ENCODE data around the gene DST.

Gene DST

DNA sequence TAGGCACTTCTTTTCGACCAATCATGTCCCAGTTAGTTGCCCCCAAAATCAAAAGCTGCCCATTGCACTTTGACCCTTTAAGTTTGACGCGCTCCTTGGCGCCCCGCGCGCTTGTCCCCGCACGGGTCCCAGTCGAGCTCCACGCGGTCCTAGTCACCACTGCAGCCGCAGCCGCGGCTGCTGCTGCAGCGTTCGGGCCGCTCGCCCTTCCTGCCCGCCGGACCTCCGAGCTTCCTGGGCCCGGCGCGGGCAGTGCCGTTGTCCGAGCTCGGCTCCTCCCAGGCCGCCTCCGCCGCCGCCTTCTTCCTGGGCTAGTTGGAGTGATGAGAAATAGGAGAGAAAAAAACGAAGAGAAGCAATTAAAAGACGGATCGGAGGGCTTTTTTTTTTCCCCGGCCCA is 209.6 kb downstream of the DST start:
- Histone ChIP-seq H3K9me3 (ENCODE audit: insufficient read depth, low read length) (no peaks in the 10 kb centered on the region), H3K36me3 (ENCODE audit: insufficient read depth, insufficient read length, low read length) (no peaks in the 10 kb centered on the region), H3K4me1 (ENCODE audit: insufficient read depth, insufficient read length) (no peaks in the 10 kb centered on the region), H3K4me3 (ENCODE audit: insufficient read length, low read depth) (no peak overlapping the region), H3K27me3 (ENCODE audit: insufficient read depth, insufficient read length) (no peaks in the 10 kb centered on the region), H3K9ac (ENCODE audit: insufficient read length, low read depth) (no peak overlapping the region)
- no peak for DNase-seq (ENCODE audit: low read depth, low spot score)
- TF ChIP-seq YY1 (IDR thresholded peaks at IDR 0.05; ENCODE audit: insufficient read depth, insufficient read length) (no peak), SUZ12 (IDR thresholded peaks at IDR 0.05; ENCODE audit: extremely low read depth, insufficient read depth, insufficient read length) (no peak), ZNF274 (IDR thresholded peaks at IDR 0.05; ENCODE audit: low read depth, low read length) (no peak)

DNA sequence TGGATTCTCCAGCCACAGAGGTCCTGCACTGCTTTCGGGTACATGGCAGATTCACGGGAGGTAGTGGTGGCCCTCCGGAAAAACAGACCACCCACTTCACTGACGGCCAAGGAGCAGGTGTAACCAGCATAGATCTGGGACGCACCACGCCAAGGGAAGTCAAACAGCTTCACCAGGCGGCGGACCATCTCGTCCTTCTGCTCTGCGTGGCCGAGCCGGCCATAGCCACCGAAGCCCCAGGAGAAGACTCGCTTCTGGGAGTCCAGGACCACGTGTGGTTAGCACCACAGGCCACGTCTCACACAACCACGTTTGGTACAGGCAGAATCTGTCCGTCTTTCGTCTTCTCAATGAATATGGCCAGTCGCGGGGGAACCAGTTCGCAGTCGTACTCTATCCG is 210.5 kb downstream of the DST start:
- TF ChIP-seq SUZ12 (IDR thresholded peaks at IDR 0.05; ENCODE audit: extremely low read depth, insufficient read depth, insufficient read length) (no peak), ZNF274 (IDR thresholded peaks at IDR 0.05; ENCODE audit: low read depth, low read length) (no peak), YY1 (IDR thresholded peaks at IDR 0.05; ENCODE audit: insufficient read depth, insufficient read length) (no peak)
- Histone ChIP-seq H3K4me3 (ENCODE audit: insufficient read length, low read depth) (no peak overlapping the region), H3K27me3 (ENCODE audit: insufficient read depth, insufficient read length) (no peaks in the 10 kb centered on the region), H3K36me3 (ENCODE audit: insufficient read depth, insufficient read length, low read length) (no peaks in the 10 kb centered on the region), H3K9me3 (ENCODE audit: insufficient read depth, low read length) (no peaks in the 10 kb centered on the region), H3K4me1 (ENCODE audit: insufficient read depth, insufficient read length) (no peaks in the 10 kb centered on the region), H3K9ac (ENCODE audit: insufficient read length, low read depth) (no peak overlapping the region)
- DNase-seq (ENCODE audit: low read depth, low spot score), result no peak

DNA sequence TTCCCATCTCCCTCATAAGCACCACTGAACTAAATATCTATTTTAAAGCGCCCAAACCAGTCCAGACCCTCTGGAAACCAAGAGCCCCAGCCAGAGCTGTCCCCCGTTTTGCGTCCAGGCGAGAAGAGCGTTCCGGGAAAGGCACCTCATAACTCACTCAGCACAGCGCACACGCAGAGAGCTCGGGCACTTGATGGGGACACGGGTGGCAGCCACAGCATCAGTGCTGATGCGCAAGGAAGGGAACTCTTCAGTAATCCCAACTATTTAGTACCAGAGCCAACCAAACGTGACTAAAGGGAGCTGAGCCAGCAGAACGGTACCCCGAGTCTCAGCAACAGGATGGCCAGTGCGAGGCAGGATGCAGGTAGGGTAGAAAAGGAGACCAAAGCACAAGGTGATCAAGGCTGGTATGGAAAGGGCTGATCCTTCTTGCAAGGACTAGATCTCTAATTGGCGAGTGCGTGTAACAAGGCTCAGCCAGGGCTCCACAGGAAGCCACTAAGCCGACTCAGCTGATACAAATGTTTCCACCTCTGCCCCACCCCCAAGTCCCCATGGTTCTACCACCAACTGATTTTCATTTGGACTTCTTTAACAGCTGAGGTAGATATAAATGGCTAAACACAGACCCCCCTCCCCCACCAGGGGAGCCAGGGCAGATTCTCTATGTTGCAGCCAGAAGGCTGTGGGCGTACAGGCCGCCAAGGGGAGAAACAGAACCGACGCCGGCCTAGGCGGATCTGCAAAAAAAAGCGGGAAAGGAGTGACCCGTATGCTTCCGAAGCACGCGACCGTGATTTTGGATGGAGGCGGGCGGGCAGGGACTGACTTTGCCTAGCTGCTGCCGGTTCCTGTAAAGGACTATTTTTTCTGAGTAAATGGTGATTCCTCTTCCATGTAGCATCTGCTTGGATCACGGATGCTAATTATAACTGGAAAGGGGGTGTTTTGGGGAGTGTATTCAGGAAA is 211.8 kb downstream of the DST start:
- TF ChIP-seq SUZ12 (IDR thresholded peaks at IDR 0.05; ENCODE audit: extremely low read depth, insufficient read depth, insufficient read length) (no peak), YY1 (IDR thresholded peaks at IDR 0.05; ENCODE audit: insufficient read depth, insufficient read length) (no peak), ZNF274 (IDR thresholded peaks at IDR 0.05; ENCODE audit: low read depth, low read length) (no peak)
- Histone ChIP-seq H3K4me1 (ENCODE audit: insufficient read depth, insufficient read length) (no peaks in the 10 kb centered on the region), H3K9ac (ENCODE audit: insufficient read length, low read depth) (no peak overlapping the region), H3K4me3 (ENCODE audit: insufficient read length, low read depth) (no peak overlapping the region), H3K27me3 (ENCODE audit: insufficient read depth, insufficient read length) (no peaks in the 10 kb centered on the region), H3K9me3 (ENCODE audit: insufficient read depth, low read length) (no peaks in the 10 kb centered on the region), H3K36me3 (ENCODE audit: insufficient read depth, insufficient read length, low read length) (no peaks in the 10 kb centered on the region)
- peak; percentile 1 for DNase-seq (ENCODE audit: low read depth, low spot score)

DNA sequence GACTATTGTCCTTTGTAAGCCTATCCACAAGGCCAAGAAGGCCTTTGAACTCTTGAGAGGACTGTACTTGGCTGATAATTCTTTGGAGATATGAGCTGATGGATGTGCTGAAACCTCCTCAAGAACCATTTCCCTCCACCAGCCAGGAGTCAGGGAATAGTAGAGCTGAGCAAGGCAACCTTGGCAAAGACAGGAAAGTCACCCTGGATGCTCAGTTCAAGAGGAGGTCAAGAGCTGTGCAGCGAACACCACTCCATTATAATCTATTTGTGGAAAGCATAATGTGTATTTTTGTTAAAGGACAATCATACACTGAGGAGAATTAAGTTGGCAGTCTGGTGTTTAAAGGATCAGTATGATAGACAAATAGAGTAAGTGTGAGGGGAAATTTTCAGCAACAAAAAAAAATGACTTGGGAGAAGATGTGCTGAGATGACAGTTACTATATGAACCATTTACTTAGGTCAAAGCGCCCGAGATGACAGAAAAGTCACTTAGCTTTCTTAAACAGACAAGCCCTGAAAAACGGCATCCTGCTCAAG is 218.1 kb downstream of the DST start:
- no peak for TF ChIP-seq YY1 (IDR thresholded peaks at IDR 0.05; ENCODE audit: insufficient read depth, insufficient read length)
- no peak for TF ChIP-seq ZNF274 (IDR thresholded peaks at IDR 0.05; ENCODE audit: low read depth, low read length)
- H3K4me3 ChIP-seq (ENCODE audit: insufficient read length, low read depth), result no peak overlapping the region
- no peaks in the 10 kb centered on the region for H3K27me3 ChIP-seq (ENCODE audit: insufficient read depth, insufficient read length)
- H3K36me3 ChIP-seq (ENCODE audit: insufficient read depth, insufficient read length, low read length), result no peaks in the 10 kb centered on the region
- no peak overlapping the region for H3K9ac ChIP-seq (ENCODE audit: insufficient read length, low read depth)
- no peaks in the 10 kb centered on the region for H3K4me1 ChIP-seq (ENCODE audit: insufficient read depth, insufficient read length)
- DNase-seq (ENCODE audit: low read depth, low spot score), result no peak
- H3K9me3 ChIP-seq (ENCODE audit: insufficient read depth, low read length), result no peaks in the 10 kb centered on the region

DNA sequence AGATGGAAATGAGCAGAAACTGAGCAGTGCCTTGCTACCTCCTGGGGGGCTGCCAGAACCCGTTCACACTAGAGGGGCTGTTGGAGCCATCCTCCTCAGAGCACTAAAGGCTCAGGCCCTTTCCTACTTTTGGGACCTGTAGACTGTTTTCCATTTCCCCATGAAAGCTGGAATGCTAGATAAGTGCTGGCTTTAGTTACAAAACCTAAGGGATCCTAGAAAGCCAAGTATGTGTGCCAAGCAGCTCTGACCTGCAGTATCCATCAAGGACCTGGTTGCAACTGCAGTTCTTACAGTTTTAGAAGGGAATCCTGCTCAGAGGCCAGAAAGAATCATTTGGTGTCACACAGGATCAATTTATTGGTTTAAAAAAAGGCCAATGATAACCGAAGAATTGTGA is 218.6 kb downstream of the DST start:
- Histone ChIP-seq H3K9me3 (ENCODE audit: insufficient read depth, low read length) (no peaks in the 10 kb centered on the region), H3K4me3 (ENCODE audit: insufficient read length, low read depth) (no peak overlapping the region), H3K27me3 (ENCODE audit: insufficient read depth, insufficient read length) (no peaks in the 10 kb centered on the region), H3K4me1 (ENCODE audit: insufficient read depth, insufficient read length) (no peaks in the 10 kb centered on the region), H3K36me3 (ENCODE audit: insufficient read depth, insufficient read length, low read length) (no peaks in the 10 kb centered on the region), H3K9ac (ENCODE audit: insufficient read length, low read depth) (no peak overlapping the region)
- TF ChIP-seq SUZ12 (IDR thresholded peaks at IDR 0.05; ENCODE audit: extremely low read depth, insufficient read depth, insufficient read length) (no peak), ZNF274 (IDR thresholded peaks at IDR 0.05; ENCODE audit: low read depth, low read length) (no peak), YY1 (IDR thresholded peaks at IDR 0.05; ENCODE audit: insufficient read depth, insufficient read length) (no peak)
- no peak for DNase-seq (ENCODE audit: low read depth, low spot score)

DNA sequence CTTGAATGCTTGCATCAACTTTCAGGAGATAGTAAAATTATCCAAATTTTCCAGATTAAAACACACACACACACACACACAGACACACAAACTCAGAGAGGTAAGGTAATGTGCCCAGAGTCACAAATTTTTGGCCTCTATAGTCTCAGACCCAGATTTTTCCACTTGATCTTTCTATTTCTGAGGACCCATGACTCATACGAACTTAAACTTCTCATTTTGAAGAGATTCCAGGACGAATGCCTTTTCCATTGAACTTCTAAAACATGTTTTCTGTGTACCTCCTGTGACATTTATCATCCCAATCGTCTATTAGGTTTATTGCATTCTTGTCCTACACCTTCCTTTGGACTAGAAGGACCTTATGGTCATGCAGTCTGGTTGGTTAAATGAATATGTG is 222.4 kb downstream of the DST start:
- TF ChIP-seq ZNF274 (IDR thresholded peaks at IDR 0.05; ENCODE audit: low read depth, low read length) (no peak), YY1 (IDR thresholded peaks at IDR 0.05; ENCODE audit: insufficient read depth, insufficient read length) (no peak), SUZ12 (IDR thresholded peaks at IDR 0.05; ENCODE audit: extremely low read depth, insufficient read depth, insufficient read length) (no peak)
- Histone ChIP-seq H3K9ac (ENCODE audit: insufficient read length, low read depth) (no peak overlapping the region), H3K36me3 (ENCODE audit: insufficient read depth, insufficient read length, low read length) (no peaks in the 10 kb centered on the region), H3K4me1 (ENCODE audit: insufficient read depth, insufficient read length) (no peaks in the 10 kb centered on the region), H3K27me3 (ENCODE audit: insufficient read depth, insufficient read length) (no peaks in the 10 kb centered on the region), H3K4me3 (ENCODE audit: insufficient read length, low read depth) (no peak overlapping the region), H3K9me3 (ENCODE audit: insufficient read depth, low read length) (no peaks in the 10 kb centered on the region)
- DNase-seq (ENCODE audit: low read depth, low spot score), result no peak

DNA sequence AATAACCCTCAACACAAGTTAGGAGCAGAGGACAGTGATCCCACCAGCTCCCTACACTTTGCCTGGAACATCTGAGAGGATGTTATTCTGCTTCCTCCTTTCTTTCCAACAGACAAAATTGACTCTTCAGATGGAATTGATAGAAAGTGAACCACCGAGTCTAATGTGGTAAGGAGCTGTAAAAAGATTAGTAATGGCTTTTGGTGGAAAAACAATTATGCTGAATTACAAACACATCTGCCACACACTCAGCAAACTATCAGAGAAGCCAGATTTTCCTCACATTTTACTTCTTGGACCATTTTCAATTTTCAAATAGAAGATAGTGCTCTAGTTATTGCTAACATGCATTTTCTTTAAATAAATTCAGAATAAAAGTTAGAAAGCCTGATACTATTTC is 223.5 kb downstream of the DST start:
- Histone ChIP-seq H3K4me1 (ENCODE audit: insufficient read depth, insufficient read length) (no peaks in the 10 kb centered on the region), H3K27me3 (ENCODE audit: insufficient read depth, insufficient read length) (no peaks in the 10 kb centered on the region), H3K9me3 (ENCODE audit: insufficient read depth, low read length) (no peaks in the 10 kb centered on the region), H3K9ac (ENCODE audit: insufficient read length, low read depth) (no peak overlapping the region), H3K4me3 (ENCODE audit: insufficient read length, low read depth) (no peak overlapping the region), H3K36me3 (ENCODE audit: insufficient read depth, insufficient read length, low read length) (no peaks in the 10 kb centered on the region)
- DNase-seq (ENCODE audit: low read depth, low spot score), result no peak
- TF ChIP-seq SUZ12 (IDR thresholded peaks at IDR 0.05; ENCODE audit: extremely low read depth, insufficient read depth, insufficient read length), result no peak
- TF ChIP-seq YY1 (IDR thresholded peaks at IDR 0.05; ENCODE audit: insufficient read depth, insufficient read length), result no peak
- no peak for TF ChIP-seq ZNF274 (IDR thresholded peaks at IDR 0.05; ENCODE audit: low read depth, low read length)

Measured in NT2/D1 (cell line).